NB4 (cell line): Measurements from ENCODE around the gene CDC42BPG.

Source experiments
- MYC ChIP-seq: IDR thresholded peaks from 2 replicates; pipeline ENCODE4 v1.6.1; 2011; ENCODE audit warnings: low read depth, low read length
- TF ChIP-seq, protein P1 (sequence below): IDR thresholded peaks from one replicate; pipeline ENCODE4 v1.5.1; 2012; ENCODE audit warnings: low read depth, low read length

DNA sequence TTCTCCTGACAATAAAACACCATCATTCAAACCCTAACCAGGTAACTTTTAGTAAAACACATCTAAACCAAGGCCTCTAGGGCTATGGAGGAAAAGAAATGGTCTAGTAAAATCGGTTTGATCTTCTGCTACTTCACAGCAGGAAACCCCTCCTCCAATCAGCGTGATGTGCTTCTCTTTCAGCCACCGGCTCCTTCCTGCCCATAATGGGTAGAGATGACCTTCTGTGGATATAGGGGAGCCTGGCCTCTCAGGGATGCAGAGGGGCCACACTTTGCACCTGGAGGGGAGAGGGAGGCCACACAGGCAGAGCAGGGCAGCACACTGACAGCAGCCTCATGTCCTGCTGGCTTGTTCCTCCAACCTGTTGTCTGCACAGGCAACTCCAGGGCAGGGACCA, 27.0 kb upstream of the CDC42BPG start:
- TF ChIP-seq, protein P1, sequence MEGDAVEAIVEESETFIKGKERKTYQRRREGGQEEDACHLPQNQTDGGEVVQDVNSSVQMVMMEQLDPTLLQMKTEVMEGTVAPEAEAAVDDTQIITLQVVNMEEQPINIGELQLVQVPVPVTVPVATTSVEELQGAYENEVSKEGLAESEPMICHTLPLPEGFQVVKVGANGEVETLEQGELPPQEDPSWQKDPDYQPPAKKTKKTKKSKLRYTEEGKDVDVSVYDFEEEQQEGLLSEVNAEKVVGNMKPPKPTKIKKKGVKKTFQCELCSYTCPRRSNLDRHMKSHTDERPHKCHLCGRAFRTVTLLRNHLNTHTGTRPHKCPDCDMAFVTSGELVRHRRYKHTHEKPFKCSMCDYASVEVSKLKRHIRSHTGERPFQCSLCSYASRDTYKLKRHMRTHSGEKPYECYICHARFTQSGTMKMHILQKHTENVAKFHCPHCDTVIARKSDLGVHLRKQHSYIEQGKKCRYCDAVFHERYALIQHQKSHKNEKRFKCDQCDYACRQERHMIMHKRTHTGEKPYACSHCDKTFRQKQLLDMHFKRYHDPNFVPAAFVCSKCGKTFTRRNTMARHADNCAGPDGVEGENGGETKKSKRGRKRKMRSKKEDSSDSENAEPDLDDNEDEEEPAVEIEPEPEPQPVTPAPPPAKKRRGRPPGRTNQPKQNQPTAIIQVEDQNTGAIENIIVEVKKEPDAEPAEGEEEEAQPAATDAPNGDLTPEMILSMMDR, result no peak
- TF ChIP-seq MYC, result no peak
